Measurements from ENCODE around the gene UBXN7. TPM values are rescaled to one million over a fixed set of nuclear protein-coding genes. Genes with fewer than 3 reads are reported as not detected.
"Not testable (repeated sequence)": the region's sequence is repeated elsewhere in the genome, so short reads cannot be mapped to it uniquely, and the experiment has no call there.

UBXN7 gene
- total RNA-seq, 1 donor from 2014 or later: 18.7 TPM

GRCh38 chr3:196355668-196356067 is 76.6 kb downstream of the UBXN7 start:
- DNase-seq (ENCODE audit: low read depth, low spot score): no peak

DNA sequence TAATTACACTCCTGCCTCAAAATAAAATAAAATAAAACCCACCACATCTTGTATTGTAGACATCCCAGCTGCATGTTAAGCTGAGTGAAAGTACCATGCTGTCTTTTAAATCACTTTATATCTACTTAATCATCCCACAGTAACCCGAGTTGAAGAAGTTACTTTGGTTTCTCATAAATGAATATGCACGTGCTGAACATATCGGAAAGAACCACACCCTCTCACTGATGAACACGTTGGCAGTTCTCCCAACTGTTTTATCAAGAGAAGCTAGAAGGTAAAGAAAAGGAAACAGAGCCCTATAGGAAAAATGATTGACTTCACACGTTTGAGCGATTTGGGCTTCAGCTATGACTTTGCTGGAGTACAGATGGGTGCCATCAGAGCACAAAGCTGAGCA is 78.1 kb downstream of the UBXN7 start:
- no peak for DNase-seq (ENCODE audit: low read depth, low spot score)

DNA sequence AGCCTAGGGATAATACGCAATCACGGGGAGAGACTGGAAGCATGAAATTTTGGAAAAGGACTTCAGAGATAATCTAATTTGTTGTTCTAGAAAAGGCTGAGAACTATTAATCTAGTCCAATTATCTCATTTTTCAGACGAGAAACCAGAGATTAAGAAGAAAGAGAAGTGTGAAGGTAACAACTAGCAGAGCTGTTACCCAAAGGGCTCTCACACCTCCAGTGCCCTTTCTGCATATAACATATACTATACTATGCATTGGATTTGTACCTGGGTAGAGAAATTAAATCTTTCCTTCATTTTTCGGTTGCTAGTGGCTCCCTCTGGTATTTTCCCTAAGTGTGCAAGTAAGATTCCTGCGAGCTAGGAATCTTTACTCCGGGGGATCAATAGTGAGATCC is 80.7 kb downstream of the UBXN7 start:
- no peak for DNase-seq (ENCODE audit: low read depth, low spot score)

- DNase-seq (ENCODE audit: low read depth, low spot score): no peak
Measured at GRCh38 chr3:196350067-196350466, 82.2 kb downstream of the UBXN7 start.

DNA sequence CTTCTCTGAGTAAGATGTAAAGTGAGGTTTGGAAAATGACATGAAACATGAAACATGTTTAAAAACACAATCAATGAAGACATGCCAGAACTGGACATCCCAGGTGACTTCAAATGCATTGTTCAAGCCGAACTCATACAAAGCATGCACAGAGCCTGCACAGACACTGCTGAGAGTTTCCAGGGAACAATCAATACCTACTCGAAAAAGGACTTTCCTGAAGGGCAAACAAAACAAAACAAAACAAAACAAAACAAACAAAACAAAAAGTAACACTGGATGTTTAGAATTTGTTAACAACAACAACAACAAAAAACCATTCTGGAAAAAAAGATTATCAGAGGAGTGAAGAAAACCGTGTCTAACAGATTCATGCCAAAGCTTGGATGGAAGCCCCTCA is 83.5 kb downstream of the UBXN7 start:
- no peak for DNase-seq (ENCODE audit: low read depth, low spot score)

GRCh38 chr3:196344663-196345062 is 87.6 kb downstream of the UBXN7 start:
- DNase-seq (ENCODE audit: low read depth, low spot score): no peak

- DNase-seq (ENCODE audit: low read depth, low spot score): not testable (repeated sequence)
Measured at GRCh38 chr3:196343917-196344316, 88.3 kb downstream of the UBXN7 start.

GRCh38 chr3:196341137-196341536 is 91.1 kb downstream of the UBXN7 start:
- DNase-seq (ENCODE audit: low read depth, low spot score): no peak

GRCh38 chr3:196340466-196340865 is 91.8 kb downstream of the UBXN7 start:
- no peak for DNase-seq (ENCODE audit: low read depth, low spot score)

DNA sequence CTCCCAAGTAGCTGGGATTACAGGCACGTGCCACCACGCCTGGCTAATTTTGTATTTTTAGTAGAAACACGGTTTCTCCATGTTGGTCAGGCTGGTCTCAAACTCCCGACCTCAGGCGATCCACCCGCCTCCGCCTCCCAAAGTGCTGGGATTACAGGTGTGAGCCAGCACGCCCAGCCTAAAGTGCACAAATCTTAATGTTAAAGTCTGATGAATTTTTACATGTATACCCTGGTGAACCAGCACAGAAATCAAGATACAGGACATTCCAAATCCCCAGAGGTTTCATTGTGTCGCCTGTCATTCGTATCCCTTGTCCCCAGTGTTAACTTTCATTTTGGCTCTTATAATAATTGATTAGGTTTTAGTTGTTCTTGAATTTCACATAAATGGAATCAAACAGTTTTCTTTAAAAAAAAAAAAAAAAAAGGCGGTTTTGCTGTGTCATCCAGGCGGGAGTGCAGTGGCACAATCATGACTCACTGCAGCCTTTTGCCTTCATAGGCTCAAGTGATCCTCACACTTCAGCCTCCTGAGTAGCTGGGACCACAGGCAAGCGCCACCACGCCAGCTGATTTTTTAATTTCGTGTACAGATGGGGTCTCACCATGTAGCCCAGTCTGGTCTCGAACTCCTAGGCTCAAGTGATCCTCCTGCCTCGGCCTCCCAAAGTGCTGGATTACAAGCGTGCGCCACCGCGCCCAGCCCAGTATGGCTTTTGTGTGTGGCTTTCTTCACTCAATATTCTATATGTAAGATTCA is 92.6 kb downstream of the UBXN7 start:
- DNase-seq (ENCODE audit: low read depth, low spot score): no peak

DNA sequence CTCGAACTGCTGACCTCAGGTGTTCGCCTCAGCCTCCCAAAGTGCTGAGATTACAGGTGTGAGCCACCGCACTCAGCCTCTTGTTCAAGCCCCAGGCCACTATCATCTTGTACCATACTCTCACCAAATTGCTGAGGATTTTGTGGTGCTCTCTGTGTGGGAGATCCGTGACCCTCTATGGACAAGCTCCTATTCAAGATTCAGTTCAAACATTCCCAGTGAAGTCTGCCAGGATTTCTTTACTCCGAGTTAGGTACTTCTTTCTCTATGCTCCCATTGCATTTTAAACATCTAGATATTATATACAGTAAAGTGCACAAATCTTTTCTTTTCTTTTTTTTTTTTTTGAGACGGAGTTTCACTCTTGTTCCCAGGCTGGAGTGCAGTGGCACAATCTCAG is 93.2 kb downstream of the UBXN7 start:
- no peak for DNase-seq (ENCODE audit: low read depth, low spot score)

- no peak for DNase-seq (ENCODE audit: low read depth, low spot score)
Measured at GRCh38 chr3:196336319-196337145, 95.7 kb downstream of the UBXN7 start.

GRCh38 chr3:196335503-196335948 is 96.7 kb downstream of the UBXN7 start:
- DNase-seq (ENCODE audit: low read depth, low spot score): no peak

DNA sequence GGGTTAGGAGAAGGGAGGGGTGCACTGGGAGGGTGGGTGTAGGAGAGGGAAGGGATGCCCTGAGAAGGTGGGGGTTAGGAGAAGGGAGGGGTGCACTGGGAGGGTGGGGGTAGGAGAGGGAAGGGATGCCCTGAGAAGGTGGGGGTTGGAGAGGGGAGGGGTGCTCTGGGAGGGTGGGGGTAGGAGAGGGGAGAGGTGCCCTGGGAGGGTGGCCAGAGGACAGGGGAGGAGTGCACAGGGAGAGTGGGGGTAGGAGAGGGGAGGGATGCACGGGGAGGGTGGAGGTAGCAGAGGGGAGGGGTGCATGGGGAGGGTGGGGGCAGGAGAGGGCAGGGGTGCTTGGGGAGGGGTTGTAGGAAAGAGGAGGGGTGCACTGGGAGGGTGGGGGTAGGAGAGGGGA is 97.2 kb downstream of the UBXN7 start:
- DNase-seq (ENCODE audit: low read depth, low spot score): no peak

GRCh38 chr3:196332168-196332567 is 100.1 kb downstream of the UBXN7 start:
- DNase-seq (ENCODE audit: low read depth, low spot score): no peak

DNA sequence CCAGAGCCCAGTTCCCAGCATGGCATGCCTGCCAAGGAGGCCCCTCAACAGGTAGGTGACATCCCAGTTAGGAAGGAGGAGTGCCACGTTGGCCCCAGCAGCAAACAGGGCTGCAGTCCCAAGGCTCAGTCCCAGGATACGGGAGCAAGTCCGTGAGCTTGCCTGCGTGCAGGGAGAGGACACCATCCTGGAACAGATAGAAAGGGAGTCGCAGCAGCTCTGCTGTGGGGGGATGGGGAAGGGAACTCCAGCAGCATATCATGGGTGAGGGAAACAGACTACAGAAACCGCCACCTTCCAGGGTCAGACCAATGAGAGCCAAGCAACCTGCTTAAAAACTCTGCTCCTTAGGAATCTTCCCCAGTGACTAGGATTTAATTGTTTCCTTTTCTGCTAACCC is 104.8 kb downstream of the UBXN7 start:
- DNase-seq (ENCODE audit: low read depth, low spot score): no peak

DNA sequence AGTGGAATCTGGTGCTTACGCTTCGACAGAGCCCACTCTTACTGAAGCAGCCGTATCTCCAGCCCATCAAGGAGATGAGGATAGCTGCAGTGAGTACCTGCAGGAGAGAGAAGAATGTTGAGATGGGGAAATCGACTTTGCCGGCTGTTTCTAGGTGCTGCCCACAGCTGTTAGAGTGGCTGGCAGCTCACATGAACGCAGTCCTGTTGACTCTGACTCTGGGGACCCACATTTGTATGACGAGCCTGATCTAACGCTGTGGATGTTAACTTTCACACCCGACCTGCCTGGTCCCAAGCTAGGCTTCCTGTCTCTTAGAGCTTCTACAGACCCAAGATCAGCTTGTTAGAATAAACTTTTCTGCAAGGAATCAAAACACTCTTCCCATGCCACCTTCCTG is 105.3 kb downstream of the UBXN7 start:
- no peak for DNase-seq (ENCODE audit: low read depth, low spot score)

DNA sequence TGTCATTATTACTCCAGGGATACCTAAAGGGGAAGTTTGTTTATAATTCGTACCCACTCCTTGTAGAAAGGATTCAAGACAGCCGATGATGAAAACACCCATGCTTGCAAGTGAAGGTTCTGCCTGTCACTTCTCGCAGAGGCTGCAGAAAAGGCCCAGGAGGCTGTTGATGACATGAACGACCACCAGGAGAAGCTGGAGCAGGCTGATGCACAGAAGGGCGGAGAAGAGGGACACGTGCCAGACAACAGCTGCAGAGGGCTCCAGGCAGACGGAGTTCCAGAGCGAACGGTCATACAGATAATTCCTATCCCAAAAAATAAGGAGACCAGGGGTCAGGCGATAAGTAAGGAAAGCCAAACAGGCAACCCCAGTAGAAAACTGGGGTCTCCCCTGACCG is 108.5 kb downstream of the UBXN7 start:
- DNase-seq (ENCODE audit: low read depth, low spot score): no peak

DNA sequence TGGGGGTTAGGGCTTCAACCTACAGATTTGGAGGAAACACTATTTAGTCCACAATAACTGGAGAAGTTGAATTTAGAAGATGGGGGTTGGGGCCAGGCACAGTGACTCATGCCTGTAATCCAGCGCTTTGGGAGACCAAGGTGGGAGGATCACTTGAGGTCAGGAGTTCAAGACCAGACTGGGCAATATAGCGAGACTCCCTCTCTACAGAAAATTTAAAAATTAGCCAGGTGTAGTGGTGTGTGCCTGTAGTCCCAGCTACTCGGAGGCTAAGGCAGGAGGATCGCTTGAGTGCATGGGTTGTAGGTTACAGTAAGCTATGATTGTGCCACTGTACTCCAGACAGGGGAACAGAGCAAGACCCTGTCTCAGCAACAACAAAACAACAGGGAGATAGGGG is 109.2 kb downstream of the UBXN7 start:
- no peak for DNase-seq (ENCODE audit: low read depth, low spot score)

GRCh38 chr3:196321162-196321561 is 111.1 kb downstream of the UBXN7 start:
- DNase-seq (ENCODE audit: low read depth, low spot score): no peak

GRCh38 chr3:196320137-196320536 is 112.1 kb downstream of the UBXN7 start:
- no peak for DNase-seq (ENCODE audit: low read depth, low spot score)

DNA sequence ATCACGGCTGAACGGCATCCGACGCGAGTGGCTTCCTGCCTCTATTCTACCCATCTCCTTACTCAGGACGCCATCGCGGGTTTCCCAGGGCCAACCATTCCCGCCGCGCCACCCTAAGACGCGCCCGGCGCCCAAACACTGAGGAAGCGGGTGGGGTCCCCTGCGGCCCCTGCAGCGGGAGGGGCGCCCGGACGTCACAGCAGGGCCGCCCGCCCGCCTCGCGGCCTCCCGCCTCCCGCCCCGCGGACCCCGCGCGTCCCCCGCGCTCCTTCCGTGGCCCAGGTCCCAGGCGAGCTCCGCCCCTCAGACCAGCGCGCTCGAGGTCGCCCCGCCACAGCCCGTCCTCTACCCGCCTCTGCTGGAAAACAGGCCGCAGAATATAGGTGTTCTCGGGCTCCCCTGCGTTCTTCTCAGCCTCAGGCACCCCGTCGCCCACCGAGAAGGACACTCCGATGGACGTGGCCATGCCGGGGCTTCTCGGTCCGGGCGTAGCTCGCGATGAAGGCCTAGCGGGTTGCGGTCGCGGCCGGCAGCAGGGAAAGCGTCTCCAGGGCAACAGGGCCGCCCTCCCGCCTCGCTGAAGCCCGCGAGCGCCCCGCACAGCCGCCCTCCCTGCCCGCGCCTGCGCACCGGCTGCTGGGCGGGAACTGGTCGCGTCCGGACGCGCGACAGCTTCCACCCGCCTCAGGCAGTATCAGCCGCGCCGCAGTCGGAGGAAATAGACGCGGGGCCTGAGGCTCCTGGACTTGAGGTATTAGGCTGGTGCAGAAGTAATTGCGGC is 114.3 kb downstream of the UBXN7 start, which contains the start of gene DYNLT2B:
DYNLT2B (minus strand) TSS at position 554 of the 781 bp plus-strand sequence; CDS start at position 466, 88 bp downstream.
- DNase-seq (ENCODE audit: low read depth, low spot score): peak; percentile 66
